ENCODE measurements around the gene RALB. TPM values are rescaled to one million over a fixed set of nuclear protein-coding genes. Genes with fewer than 3 reads are reported as not detected.

RALB gene, protein sequence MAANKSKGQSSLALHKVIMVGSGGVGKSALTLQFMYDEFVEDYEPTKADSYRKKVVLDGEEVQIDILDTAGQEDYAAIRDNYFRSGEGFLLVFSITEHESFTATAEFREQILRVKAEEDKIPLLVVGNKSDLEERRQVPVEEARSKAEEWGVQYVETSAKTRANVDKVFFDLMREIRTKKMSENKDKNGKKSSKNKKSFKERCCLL
- 84.0 and 108 TPM in 2 replicates for total RNA-seq

- peak; percentile 94 for DNase-seq (ENCODE audit: low read depth)
Observed at GRCh38 chr2:120252225-120253020, at the start of gene RALB. RALB (plus strand) TSS chr2:120252852; CDS start chr2:120278665, 25,813 bp downstream.

DNA sequence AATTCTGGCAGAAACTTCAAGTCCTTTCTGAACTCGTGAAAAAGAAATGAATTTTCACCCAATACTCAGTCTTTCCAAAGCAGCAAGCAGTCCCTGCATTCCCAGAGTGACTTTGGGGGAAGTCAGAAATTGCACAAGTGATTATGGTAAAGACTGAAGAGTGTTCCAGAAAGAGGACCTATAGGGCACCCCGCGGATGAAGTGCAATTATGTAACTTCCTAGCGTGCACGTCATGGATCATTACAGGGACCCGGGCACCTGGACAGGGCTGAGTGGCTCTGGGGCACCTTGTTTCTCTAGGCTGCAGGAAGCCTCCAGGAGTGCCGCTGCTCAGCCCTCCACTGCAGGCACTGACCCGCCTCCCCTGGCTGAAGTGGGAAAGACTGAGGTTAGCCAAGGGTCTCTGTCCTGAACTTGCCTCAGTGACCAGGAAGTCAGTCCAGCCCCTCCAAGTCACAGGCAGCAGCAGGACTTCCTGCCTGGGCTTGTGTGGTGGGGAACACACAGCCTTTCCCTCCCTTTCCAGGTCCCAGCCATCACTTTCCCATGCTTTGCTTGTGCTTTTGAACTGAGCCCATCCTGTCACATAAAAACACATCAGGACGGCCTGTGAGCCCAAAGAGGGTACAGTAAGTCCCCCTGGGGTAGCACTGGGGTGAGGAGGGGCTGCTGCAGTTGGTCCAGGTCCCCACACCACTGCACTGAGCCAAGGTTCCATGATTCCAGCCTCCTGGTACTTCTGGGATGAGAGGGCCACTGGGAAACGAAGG, 49.2 kb upstream of the RALB start:
- DNase-seq (ENCODE audit: low read depth), result no peak

- DNase-seq (ENCODE audit: low read depth), result no peak
Observed at GRCh38 chr2:120204022-120204405, 48.6 kb upstream of the RALB start.

DNA sequence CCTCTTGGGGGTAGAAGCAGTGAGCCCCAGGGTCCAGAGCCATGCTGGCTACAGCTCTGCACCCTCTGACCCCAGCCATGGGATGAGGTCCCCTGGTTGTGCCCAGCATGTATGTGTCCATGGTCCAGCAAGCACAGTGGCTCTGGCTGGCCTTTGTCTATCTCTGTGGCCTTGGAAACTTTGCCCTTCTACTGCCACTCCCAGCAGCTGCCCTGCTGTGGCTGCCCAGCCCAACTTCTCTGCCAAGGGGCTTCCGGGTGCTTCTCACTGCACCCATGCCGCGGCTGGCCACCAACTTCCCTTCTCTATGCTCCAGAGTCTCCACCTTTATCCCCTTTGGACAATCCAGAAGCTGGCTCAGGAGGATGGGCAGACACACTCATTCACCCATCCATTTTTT, 48.2 kb upstream of the RALB start:
- no peak for DNase-seq (ENCODE audit: low read depth)

DNA sequence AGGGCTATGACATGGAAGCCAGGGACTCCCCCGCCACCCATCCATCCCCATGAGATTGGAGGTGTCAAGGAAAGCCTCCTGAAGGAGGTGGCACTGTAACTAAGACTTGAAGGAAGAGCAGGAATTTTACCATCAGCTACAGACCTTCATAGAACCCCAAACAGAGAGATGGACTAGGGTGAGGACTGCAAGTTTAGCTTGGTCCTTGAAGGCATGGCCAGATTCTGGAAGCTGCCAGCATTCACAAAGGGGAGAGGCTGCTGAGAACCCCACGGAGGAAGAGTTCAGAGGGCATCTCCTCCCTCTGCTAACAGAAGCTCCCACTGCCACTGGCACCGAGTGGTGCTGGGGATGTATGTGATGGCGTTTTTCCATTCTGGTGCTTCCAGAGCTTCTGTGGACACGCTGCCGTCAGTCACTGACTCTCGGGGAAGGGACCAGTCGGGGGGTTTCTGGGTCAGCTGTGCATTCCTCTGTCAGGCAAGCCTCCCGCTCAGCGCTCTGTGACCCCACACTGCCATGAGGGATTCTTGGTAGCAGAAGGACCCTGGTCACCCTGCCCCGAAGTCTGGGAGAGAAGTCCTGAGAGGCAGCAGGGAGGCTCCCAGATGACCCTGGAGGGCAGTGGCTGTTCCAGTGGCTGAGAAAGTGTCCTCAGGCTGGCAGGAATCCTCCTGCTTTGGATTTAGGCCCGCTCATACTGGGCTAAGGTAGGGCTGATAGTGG, 47.5 kb upstream of the RALB start:
- DNase-seq (ENCODE audit: low read depth), result no peak

DNA sequence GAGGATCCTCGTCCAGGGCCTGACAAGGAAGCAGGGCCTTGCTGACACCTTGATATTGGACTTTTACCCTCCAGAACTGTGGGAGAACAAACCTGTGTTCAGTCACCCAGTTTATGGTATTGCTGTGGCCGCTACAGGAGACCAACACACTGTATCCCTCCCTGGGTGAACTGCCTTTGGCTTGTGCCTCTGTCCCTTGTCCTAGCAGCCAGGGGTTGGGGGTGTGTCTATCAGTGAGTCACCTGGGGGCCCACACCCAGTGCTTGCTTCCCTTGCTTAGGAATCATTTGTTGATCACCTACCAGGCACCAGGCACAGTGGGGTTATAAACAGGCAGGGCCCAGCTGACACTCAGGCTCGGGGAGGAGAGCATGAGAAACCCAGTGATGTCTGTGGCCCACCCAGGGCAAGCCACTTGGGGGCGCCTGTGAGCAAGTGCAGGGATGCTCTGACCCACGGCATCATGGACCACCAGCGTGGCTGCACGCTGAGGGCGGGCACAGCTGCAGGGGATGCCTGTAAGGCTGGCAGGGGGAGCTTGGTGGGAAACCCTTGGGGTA, 46.5 kb upstream of the RALB start:
- no peak for DNase-seq (ENCODE audit: low read depth)

- DNase-seq (ENCODE audit: low read depth), result no peak
Observed at GRCh38 chr2:120208381-120209353, 44.0 kb upstream of the RALB start.

- no peak for DNase-seq (ENCODE audit: low read depth)
Observed at GRCh38 chr2:120209427-120210269, 43.0 kb upstream of the RALB start.

- DNase-seq (ENCODE audit: low read depth), result no peak
Observed at GRCh38 chr2:120210270-120210693, 42.4 kb upstream of the RALB start.

DNA sequence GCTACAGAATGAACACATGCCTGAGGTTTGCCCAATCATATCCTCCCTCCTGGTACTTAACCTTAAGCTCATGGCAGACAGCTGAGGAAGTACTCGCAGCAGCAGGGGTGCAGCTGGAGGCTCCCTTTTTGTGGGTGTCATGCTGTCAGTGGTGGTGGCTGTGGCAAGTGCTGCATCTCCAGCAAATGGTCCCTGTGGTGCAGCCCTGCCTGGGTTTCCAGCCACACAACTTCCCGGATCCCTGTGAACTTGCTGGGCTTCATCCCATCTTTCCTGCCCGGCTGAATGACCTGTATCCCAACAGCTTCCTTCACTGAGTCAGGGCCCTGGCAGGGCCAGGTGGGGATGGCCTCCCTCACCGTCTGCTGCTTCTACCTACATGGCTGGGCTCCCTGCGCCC, 34.5 kb upstream of the RALB start:
- DNase-seq (ENCODE audit: low read depth), result no peak

DNA sequence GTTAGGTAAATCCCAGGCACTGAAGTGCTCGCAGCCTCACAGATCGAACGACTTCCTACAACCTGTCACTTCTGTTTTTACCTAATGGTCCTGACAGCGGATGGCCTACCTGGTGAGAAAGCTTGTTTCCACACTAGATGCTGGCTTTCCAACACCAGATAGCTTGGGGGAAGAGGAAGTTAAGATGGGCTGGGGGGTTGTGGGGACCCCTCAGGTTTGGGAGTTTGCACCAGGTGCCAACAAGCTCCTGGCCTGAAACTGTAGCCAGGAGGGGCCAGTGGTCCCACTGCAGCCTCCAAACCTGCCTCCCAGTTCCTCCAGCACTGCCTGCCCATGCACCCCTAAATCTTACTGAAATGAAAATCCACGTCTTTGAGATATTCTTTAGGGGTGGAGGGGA, 33.4 kb upstream of the RALB start:
- no peak for DNase-seq (ENCODE audit: low read depth)

GRCh38 chr2:120219766-120220165, 32.9 kb upstream of the RALB start:
- no peak for DNase-seq (ENCODE audit: low read depth)

DNA sequence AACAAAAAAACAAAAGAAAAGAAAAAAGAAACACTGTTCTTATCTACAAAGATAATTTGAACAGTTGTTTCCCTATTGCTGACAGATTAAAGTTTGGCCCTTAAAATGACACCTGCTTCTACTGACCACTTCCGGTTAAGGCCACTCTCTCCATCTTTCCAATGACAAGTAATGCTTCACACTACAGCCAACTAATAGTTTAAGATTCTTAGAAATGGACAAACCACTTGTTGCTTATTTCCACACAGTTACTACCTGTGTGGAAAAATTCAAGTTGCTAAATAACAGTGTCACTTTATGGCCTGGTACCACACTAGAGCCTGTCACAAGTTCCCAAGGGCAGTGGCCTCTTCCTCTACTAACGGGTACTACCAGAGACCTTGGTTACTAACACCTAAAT, 31.9 kb upstream of the RALB start:
- no peak for DNase-seq (ENCODE audit: low read depth)

DNA sequence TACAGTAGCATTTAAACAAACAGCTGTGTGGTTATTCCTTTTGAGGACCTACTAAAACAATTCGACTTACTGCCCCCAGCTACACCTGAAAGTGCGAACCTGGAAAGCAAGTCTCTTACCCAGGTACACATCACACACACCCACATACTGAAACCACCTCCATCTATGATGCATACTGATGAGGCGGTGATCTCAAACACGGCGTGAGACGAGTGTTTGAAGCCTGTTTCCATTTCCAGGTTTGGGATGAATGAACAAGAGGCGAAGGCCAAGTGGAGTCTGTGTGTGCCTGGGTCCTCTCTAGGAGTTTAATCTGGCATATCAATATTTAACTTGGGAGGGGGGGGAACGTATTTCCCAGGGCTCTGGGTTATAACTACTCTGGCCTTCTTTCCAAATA, 31.0 kb upstream of the RALB start:
- DNase-seq (ENCODE audit: low read depth), result no peak

- DNase-seq (ENCODE audit: low read depth), result no peak
Observed at GRCh38 chr2:120222186-120223033, 30.2 kb upstream of the RALB start.

DNA sequence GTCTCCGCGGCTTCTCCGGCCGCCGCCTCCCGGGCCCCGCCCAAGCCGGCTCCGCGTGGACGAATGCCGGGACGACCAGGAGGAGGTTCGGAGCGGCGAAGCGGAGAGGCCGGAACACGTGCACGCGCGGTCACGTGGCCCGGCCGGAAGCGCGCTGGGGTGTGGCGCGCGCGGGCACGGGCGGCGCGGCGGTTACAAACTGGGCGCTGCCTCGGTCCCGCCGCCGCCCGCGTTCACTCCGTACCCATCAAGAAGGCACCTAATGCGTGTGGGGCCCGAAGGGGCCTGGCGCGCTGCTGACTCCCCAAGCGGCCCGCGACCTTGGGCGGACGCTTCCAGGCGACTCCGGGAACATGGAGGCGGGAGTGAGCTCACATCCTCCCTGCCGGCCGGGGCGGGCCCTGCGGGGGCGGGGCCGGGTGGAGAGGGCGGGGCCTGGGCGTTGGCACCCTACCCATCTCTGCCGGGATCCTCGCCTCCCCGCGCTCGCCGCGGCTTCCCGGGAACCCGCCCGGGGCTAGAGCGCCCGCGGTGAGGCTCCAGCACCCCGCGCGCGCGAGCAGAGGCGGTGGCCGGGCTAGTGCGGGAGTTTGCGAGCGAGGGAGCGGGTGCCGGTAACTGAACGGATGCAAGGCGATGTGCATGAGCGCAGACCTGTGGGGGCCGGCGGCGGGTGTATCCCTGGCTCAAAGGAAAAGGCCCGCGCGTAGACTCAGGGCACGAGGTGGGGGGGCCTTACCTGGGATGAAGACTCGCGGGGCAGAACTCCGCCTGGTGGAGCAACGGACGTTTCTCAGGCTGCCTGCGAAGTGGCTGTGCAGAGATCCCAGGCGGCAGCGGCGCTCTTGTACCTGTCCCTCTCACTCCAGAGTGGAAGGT, 29.4 kb upstream of the RALB start, which contains the start of gene TMEM185B:
TMEM185B (minus strand) TSS at position 367 of the 879 bp plus-strand sequence. CDS start 424 bp downstream, outside the sequence.
- DNase-seq (ENCODE audit: low read depth), result peak; percentile 42

GRCh38 chr2:120224256-120224655, 28.4 kb upstream of the RALB start:
- no peak for DNase-seq (ENCODE audit: low read depth)

Measured in renal cortical epithelial cell (primary cell).